Measurements from ENCODE around the gene GHRH.

- TF ChIP-seq, protein P1, sequence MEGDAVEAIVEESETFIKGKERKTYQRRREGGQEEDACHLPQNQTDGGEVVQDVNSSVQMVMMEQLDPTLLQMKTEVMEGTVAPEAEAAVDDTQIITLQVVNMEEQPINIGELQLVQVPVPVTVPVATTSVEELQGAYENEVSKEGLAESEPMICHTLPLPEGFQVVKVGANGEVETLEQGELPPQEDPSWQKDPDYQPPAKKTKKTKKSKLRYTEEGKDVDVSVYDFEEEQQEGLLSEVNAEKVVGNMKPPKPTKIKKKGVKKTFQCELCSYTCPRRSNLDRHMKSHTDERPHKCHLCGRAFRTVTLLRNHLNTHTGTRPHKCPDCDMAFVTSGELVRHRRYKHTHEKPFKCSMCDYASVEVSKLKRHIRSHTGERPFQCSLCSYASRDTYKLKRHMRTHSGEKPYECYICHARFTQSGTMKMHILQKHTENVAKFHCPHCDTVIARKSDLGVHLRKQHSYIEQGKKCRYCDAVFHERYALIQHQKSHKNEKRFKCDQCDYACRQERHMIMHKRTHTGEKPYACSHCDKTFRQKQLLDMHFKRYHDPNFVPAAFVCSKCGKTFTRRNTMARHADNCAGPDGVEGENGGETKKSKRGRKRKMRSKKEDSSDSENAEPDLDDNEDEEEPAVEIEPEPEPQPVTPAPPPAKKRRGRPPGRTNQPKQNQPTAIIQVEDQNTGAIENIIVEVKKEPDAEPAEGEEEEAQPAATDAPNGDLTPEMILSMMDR (IDR thresholded peaks at IDR 0.05; ENCODE audit: poor library complexity) = no peak
- TF ChIP-seq EZH2 (IDR thresholded peaks at IDR 0.05; ENCODE audit: borderline replicate concordance) = no peak
Observed at GRCh38 chr20:37222086-37222485, 39.5 kb downstream of the GHRH start.

All from hepatocyte (in vitro differentiated cells).